BE2C (cell line): ENCODE results near the gene IL1RAP.

ENCODE experiments used
- DNase-seq: peaks from one replicate; pipeline ENCODE4 v3.0.0-alpha.2; 2020
- H3K27me3 ChIP-seq: fragments of 250-450 bp; sonication (Bioruptor Pico); 2 replicates; pipeline ENCODE4 v1.5.1; 2020; ENCODE audit warnings: mild to moderate bottlenecking
- H3K36me3 ChIP-seq: fragments of 250-450 bp; sonication (Bioruptor Pico); 2 replicates; pipeline ENCODE4 v1.5.1; 2020; ENCODE audit warnings: mild to moderate bottlenecking
- H3K4me1 ChIP-seq: fragments of 250-450 bp; sonication (Bioruptor Pico); 2 replicates; pipeline ENCODE4 v1.5.1; 2020
- H3K4me3 ChIP-seq: 2 replicates; pipeline ENCODE4 v1.5.1; 2011; ENCODE audit warnings: low read depth, low read length
- H3K9me3 ChIP-seq: fragments of 250-450 bp; sonication (Bioruptor Pico); 2 replicates; pipeline ENCODE4 v1.5.1; 2020
- TF ChIP-seq, protein P1 (sequence below): IDR thresholded peaks from 2 replicates; pipeline ENCODE4 v1.5.1; 2012; ENCODE audit warnings: mild to moderate bottlenecking, low read depth, low read length

The IL1RAP gene

DNA sequence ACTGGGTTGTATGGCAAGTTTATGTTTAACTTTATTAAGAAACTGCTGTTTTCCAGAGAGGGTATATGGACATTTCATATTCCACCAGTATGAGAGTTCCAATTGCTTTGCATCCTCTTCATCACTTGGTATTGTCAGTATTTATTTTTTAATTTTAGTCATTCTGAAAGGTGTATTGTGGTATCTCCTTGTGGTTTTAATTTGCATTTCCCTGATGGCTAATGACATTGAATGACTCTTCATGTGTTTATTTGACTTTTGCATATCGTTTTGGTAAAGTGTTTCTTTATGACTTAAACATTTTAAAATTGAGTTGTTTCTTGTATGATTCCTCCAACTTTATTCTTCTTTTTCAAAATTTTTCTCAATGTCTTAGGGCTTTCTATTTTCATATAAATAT is 44.4 kb downstream of the IL1RAP start:
- no peaks in the 10 kb centered on the region for H3K27me3 ChIP-seq
- no peak overlapping the region for H3K4me3 ChIP-seq
- no peaks in the 10 kb centered on the region for H3K36me3 ChIP-seq
- DNase-seq = no peak
- H3K9me3 ChIP-seq = no peaks in the 10 kb centered on the region
- TF ChIP-seq, protein P1, sequence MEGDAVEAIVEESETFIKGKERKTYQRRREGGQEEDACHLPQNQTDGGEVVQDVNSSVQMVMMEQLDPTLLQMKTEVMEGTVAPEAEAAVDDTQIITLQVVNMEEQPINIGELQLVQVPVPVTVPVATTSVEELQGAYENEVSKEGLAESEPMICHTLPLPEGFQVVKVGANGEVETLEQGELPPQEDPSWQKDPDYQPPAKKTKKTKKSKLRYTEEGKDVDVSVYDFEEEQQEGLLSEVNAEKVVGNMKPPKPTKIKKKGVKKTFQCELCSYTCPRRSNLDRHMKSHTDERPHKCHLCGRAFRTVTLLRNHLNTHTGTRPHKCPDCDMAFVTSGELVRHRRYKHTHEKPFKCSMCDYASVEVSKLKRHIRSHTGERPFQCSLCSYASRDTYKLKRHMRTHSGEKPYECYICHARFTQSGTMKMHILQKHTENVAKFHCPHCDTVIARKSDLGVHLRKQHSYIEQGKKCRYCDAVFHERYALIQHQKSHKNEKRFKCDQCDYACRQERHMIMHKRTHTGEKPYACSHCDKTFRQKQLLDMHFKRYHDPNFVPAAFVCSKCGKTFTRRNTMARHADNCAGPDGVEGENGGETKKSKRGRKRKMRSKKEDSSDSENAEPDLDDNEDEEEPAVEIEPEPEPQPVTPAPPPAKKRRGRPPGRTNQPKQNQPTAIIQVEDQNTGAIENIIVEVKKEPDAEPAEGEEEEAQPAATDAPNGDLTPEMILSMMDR = no peak
- H3K4me1 ChIP-seq = no peaks in the 10 kb centered on the region

DNA sequence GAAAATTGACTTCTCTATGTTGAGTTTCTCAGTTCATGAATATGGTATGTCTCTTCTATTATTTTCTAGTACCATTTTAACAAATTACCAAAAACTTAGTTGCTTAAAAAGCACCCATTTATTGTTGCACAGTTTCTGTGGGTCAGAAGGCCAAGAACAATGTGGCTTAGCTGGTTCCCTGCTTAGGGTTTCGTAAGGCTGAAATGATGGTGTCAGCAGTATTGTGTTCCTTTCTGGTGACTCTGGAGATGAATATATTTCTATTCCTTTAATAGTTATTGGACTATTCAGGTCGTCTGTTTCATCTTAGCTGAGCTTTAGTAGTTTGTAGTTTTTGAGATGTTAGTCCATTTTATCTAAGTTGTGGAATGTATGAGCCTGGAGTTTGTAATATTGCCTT is 44.9 kb downstream of the IL1RAP start:
- H3K4me3 ChIP-seq = no peak overlapping the region
- TF ChIP-seq, protein P1 = no peak
- H3K4me1 ChIP-seq = no peaks in the 10 kb centered on the region
- no peaks in the 10 kb centered on the region for H3K9me3 ChIP-seq
- no peaks in the 10 kb centered on the region for H3K27me3 ChIP-seq
- no peaks in the 10 kb centered on the region for H3K36me3 ChIP-seq
- DNase-seq = no peak

DNA sequence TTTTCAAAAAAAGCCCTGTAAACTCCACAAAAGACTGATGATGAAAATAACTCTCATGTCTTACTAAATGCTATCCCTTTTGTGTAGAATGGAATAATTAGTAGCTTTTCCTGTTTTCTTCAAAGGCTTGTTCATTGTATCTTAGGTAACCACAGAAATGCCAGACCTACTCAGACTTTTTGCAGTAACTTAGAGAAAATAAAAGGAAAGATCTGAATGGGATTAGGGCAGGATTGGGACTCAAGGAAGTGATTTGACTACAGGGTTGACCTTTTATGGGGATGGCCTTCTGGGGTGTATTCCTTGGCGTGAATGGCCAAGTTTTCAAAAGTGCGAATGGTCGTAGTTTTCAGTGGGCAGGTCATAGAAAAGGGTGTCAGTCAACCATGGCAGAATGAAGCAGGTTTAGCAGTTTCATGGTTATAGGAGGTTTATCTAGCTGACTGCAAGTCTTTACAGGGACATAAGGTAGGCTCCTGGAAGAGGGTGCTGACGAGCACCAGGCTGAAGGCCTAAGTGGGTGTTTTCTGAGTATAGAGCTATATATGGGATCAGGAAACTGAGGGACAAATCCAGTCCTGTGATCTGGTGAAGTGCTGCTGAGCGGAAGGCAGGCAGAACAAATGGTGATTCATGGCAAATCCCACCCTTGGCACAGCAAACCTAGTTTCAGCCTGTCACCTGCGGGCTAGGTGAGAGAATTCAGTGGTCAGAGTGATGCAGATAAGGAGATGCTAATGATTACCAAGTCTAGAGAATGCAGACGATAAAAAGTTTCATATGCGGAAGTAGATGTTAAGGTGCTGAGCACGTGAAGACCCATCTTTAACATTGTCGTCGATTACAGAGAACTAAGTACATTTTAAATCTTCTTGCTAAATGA is 46.4 kb downstream of the IL1RAP start:
- H3K27me3 ChIP-seq = no peaks in the 10 kb centered on the region
- DNase-seq = no peak
- TF ChIP-seq, protein P1 = no peak

DNA sequence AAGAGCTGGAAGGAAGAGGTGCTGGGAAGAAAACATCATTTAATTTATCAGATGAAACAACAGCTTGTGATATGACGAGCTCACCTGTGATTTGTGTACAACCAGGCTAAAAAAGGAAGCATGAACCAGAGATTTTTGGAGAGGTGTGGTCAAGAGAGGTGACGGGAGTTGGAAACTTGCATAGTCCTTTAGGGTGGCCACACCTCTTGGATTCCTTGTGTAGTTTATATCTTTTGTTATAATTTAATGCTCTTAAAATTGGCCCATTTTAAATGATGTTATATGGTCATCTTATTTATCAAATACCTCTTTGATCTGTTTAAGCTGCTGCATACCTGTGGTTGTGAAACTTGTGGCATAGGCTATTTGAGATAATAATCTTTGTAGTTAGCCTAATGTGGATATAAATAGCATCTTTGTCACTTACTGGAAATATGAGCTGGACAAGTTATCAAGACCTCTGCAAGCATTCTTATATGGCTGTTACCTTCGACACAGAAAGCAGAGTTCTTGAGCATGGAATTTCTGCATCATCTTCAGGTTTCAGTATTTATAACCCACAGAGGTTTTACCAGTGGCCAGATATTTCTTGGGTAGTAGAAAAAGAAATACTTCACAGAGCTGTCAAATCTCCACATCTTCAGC is 49.1 kb downstream of the IL1RAP start:
- TF ChIP-seq, protein P1 = no peak
- H3K36me3 ChIP-seq = no peaks in the 10 kb centered on the region
- H3K27me3 ChIP-seq = no peaks in the 10 kb centered on the region
- no peak for DNase-seq
- H3K4me3 ChIP-seq = no peak overlapping the region
- no peaks in the 10 kb centered on the region for H3K4me1 ChIP-seq
- H3K9me3 ChIP-seq = no peaks in the 10 kb centered on the region

More for the DNA sequence above, 46.4 kb downstream of the IL1RAP start:
- no peaks in the 10 kb centered on the region for H3K9me3 ChIP-seq
- H3K4me3 ChIP-seq = no peak overlapping the region
- no peaks in the 10 kb centered on the region for H3K36me3 ChIP-seq
- H3K4me1 ChIP-seq = no peaks in the 10 kb centered on the region

DNA sequence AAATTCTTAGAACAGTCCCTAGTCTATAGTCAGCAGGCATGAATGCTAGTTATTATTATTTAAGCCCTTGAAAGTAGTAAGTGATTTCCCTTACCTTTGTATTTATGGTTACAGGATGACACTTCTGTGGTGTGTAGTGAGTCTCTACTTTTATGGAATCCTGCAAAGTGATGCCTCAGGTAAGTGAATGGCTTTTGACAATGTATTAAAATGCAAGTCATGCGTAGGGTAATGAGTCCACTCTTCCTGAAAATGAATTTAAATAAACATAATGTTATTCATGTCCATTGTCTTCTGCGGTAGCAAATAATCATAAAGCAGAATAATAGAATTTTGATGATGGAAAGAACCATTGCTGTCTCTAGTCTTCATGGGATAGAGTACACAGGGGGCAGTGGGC is 50.3 kb downstream of the IL1RAP start:
- Histone ChIP-seq H3K4me3 (no peak overlapping the region), H3K9me3 (no peaks in the 10 kb centered on the region), H3K36me3 (no peaks in the 10 kb centered on the region), H3K4me1 (no peaks in the 10 kb centered on the region), H3K27me3 (no peaks in the 10 kb centered on the region)
- TF ChIP-seq, protein P1 = no peak
- no peak for DNase-seq
